Measurements from ENCODE around the gene KDELR1.
A peak's percentile ranks its signal among the peaks of the same experiment; 100 is the strongest.

Gene KDELR1

GRCh38 chr19:48341515-48342413, 49.6 kb downstream of the KDELR1 start:
- no peak for DNase-seq

GRCh38 chr19:48340995-48341394, 50.4 kb downstream of the KDELR1 start:
- DNase-seq = no peak

GRCh38 chr19:48338802-48339503, 52.4 kb downstream of the KDELR1 start:
- no peak for DNase-seq

DNA sequence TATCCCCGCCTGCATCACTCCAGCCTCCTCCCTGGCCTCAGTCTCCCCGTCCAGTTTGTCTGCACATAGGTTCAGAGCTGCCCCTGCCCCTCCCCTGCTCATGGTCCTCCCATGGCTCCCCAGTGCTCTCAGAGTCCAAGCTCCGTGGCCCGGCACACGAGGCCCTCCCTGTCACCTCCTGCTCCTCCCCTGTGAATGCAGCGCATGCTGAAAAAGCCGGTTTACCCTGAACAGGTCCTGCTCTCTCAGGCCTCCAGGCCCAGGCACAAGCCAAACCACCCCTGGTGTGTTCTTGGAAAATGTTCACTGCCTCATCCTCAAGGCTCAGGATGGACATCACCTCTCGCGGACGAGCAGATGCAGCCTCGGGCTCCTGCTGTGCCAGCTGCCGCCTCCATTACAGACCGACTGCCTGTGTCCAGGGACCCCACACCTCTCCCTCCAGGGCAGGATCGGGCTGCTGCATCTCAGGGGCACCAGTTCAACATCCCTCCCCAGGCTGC, 53.0 kb downstream of the KDELR1 start:
- no peak for DNase-seq

- DNase-seq = peak; percentile 95 to 96
These were observed 57.6 kb downstream of the KDELR1 start for GRCh38 chr19:48333467-48334384.

GRCh38 chr19:48332662-48333466, 58.5 kb downstream of the KDELR1 start:
- DNase-seq = peak; percentile 99

Data from CD4-positive, alpha-beta T cell treated with Interferon alpha-2 for 1 hour (primary cell).